Putamen (tissue), 1 donor: ENCODE results near the gene NFS1.

Experiments used
- DNase-seq: peaks from one replicate; pipeline ENCODE4 v3.0.0-alpha.2; 2016; ENCODE audit warnings: low spot score

Gene NFS1

DNA sequence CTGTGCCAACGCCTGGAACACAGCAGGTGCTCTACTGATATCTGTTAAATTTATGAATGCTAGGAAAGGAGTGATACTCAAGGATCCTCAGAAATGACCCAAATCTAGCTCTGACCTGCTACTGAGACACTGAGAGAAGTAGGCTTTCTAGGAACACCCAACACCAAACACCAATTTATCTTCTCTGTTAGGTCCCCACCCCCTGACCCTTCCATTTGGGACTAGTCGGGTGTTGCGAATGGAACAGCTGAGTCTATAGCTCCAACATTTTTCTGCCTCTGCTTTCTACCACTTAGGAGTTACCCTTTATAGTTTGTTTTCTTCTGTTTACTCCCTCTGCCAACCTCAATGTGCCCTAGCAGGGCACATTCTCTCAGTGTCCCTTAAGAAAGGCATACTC lies 58.4 kb downstream of the NFS1 start:
- no peak for DNase-seq

DNA sequence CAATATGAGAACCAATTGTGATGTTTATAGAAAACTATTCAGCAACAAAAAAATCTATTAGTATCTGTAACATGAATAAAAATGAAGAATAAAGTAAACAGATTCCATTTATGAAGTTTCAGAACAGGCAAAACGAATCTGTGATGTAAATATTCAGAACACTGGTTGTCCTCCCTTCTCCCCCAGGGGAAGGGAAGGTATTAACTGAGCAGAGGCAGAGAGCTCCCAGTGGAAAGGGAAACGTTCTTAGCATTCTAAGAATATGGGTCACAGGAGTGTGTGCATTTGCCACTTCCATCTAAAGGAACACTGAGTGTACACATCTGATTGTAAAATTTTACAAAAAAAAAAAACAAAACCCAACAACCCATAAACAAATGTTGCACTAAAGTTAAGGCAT lies 60.4 kb downstream of the NFS1 start:
- DNase-seq: no peak

- DNase-seq: peak; percentile 54
Observed at GRCh38 chr20:35637276-35637675, 61.9 kb downstream of the NFS1 start.

DNA sequence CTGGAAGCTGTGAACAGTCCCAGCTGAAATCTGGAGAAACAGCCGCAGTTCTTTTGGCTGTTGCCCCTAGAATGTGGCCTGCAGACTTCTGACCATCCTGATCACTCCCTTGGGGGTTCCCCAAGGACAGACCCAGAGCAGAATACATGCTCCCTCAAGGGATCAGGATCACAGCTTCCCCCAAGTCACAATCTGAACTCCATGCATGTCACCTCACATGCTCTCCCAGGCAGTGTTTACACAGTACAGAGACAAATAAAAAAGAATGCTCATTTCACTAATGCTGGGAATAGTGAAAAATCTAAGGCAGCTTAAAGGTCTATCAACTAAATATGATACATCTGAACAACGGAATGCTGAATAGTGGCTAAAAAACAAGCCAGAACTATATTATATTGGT lies 63.1 kb downstream of the NFS1 start:
- DNase-seq: no peak

- DNase-seq: no peak
Observed at GRCh38 chr20:35635652-35636051, 63.5 kb downstream of the NFS1 start.

DNA sequence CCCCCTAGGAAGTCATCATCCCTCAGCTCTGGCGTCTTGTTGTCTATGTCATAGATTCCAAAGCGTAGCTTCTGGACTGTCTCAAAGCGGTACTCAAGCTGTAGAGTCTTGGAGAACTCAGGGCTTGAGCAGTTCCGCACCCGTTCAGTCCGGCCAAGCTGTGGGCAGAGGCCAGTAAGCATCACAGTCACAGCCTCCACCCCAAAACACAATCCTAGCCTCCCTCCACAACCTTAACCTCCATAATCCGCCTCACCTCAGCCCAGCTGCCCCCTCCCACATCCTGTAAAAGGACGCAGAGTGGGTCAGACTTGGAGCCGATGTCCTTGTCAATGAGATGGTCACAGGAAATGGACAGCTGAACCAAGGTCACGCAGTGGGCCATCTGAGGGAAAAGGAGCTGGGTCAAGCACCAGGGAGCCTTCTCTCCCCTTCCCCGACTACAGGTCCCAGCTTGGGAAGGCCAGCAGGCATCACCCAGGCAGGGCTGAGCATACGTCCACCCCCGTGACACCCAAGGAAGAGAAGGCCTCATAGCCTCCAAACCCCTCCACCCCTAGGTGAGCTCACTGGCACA lies 66.5 kb downstream of the NFS1 start:
- DNase-seq: no peak

GRCh38 chr20:35630636-35631035 lies 68.5 kb downstream of the NFS1 start:
- DNase-seq: no peak

DNA sequence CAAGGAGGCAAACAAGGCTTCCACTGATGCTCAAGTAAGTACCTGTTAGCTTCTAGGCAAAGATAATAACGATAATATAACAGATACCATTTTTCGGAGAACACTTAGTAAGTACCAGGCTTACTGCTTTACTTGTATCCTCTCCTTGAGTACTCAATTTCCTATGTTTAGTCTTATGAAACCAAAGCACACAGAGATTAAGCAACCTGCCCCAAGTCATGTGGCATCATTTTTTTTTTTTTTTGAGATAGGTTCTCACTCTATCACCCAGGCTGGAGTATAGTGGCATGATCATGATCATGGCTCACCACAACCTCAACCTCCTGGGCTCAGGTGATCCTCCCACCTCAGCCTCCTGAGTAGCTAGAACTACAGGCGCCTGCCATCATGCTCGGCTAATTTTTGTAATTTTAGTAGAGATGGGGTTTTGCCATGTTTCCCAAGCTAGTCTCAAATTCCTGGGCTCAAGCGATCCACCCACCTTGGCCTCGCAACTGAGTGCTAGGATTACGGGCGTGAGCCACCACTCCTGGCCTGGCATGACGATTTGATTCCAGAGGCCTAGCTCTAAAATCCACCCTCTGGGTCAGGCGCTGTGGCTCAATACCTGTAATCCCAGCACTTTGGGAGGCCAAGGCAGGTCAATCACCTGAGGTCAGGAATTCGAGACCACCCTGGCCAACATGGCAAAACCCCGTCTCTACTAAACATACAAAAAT lies 69.6 kb downstream of the NFS1 start:
- DNase-seq: no peak

DNA sequence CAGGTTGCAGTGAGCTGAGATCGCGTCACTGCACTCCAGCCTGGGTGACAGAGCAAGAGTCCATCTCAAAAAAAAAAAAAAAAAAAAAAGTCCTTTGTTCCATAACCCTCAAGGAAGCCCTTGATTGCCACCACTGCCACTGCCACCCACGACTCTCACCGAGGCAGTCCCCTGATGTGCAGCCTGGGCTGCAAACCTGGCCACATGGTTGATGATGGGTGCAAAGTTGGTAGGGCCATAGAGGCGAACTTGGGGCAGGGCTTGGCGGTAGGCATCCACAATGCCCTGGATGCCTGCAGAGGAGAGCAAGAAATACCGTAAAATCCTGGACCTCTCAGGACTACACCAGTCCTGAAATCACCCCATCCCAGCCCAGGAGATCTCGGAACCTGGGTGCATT lies 72.0 kb downstream of the NFS1 start:
- no peak for DNase-seq

DNA sequence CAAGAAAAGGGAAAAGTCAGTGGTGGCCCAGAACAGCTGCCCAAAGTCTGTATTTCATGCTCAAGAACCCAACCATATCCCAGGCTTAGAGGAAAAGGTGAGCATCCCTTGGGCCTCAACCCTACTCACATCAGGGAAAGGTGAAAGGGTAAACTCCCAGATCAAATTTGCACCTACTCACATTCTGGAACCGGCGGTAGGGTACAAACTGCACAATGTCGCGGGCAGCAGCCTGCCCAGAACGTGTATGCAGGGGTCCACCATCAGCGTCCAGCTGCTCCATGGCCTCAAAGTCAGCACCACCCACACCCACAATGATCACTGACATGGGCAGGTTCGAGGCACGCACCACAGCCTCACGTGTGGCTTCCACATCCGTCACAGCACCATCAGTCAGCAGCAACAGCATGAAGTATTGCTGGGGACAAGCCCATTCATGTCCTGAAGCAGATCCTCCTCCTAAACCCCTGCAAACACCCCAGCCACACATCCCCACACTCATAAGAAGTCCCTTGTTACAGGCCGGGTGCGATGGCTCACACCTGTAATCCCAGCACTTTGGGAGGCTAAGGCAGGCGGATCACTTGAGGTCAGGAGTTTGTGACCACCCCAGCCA lies 72.7 kb downstream of the NFS1 start:
- DNase-seq: no peak

DNA sequence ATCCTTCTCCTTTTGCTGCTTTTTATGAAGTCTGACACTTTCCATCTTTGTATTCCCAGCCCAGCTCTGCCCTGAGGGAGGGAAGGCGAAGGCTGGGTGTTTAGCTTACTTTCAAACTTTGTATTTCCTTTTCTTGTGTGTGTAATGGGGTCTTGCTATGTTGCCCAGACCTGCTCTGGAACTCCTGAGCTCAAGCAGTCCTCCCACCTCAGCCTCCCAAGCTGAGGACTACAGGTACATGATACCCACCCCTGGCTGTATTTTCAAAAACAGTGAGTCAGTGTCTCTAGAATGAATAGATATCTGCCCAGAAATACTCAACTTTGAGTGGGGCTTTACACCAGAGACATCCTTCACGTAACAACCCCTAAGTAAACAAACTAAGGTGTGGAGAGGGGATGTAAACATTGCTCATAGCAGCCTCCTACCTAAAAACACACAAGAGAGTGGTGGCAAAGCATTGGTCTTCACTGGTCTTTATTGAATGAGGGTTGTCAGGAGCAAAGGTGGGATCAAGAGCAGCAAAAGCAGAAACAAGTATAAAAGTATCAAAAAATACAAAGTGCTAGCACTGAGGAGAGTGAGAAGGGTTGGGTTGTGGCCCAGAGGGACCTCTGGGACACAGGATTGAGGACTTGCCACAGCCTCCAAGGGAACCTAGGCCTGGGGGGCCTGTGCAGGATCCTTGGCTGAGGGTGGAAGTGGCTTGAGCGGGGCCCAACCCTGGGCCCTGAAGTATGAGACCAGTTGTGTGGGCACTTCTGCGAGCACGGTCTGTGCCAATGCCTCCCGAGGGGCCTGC lies 73.4 kb downstream of the NFS1 start:
- no peak for DNase-seq

DNA sequence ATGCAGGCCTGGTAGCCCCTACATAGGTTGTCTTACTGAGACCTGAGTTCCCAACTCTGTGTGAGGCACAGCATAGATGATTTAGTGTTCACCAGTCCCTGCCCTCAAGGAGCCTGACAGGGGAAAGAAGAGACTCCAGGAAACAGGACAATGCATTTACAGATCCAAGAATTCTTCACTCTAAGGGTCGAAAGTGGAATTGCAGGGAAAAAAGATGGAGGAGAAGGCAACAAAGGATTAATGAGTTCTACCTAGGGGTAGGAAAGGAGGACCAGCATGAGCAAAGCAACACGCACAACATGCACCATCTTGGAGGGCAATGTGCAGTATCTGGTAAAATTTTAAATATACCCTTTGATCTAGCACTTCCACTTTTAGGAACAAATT lies 77.6 kb downstream of the NFS1 start:
- no peak for DNase-seq

- no peak for DNase-seq
Observed at GRCh38 chr20:35620818-35621559, 78.2 kb downstream of the NFS1 start.

DNA sequence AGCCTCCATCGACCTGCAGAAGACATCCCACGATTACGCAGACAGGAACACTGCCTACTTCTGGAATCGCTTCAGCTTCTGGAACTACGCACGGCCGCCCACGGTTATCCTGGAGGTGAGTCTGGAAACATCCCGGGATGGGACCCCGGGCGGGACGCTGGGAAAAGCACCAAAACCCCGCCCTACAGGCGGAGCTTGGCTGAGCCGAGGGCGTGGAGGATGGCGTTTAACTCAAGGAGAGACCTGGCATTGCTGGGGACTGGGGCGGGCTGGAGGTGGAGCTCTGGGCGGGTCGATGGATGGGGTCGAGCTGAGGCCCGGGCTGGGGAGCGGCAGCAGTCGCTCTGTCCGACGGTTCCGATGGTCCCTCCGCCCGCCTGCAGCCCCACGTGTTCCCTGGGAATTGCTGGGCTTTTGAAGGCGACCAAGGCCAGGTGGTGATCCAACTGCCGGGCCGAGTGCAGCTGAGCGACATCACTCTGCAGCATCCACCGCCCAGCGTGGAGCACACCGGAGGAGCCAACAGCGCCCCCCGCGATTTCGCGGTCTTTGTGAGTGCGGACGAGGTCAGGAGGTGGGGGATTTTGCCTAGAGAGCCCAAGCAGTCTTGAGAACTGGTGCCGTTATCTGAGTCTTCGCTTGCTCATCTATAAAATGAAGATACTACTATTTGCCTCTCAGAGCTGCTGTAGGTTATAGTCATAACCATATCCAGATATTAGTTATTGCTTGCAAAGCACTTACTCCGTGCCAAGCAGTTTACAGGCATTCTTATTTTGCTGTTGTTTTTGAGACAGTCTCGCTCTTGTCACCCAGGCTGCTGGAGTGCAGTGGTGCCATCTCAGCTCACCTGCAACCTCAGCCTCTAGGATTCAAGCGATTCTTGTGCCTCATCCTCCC lies 79.7 kb downstream of the NFS1 start:
- peak; percentile 79 for DNase-seq

- no peak for DNase-seq
Observed at GRCh38 chr20:35618263-35619131, 80.7 kb downstream of the NFS1 start.
